Embryonic facial prominence (tissue), 1 donor: ENCODE data around the gene FPR3.

ENCODE experiments used
- DNase-seq: peaks from one replicate; pipeline ENCODE4 v3.0.0-alpha.2; 2016; ENCODE audit errors: extremely low spot score

Gene FPR3

GRCh38 chr19:51807111-51807701 is 12.2 kb downstream of the FPR3 start:
- no peak for DNase-seq

- DNase-seq = no peak
Observed at GRCh38 chr19:51807925-51808324, 13.0 kb downstream of the FPR3 start.

- DNase-seq = no peak
Observed at GRCh38 chr19:51808333-51808986, 13.5 kb downstream of the FPR3 start.

GRCh38 chr19:51809787-51810186 is 14.8 kb downstream of the FPR3 start:
- DNase-seq = no peak

- no peak for DNase-seq
Observed at GRCh38 chr19:51810223-51810622, 15.3 kb downstream of the FPR3 start.

- DNase-seq = no peak
Observed at GRCh38 chr19:51811344-51811743, 16.4 kb downstream of the FPR3 start.

GRCh38 chr19:51815043-51815442 is 20.1 kb downstream of the FPR3 start:
- DNase-seq = no peak

GRCh38 chr19:51816711-51817110 is 21.8 kb downstream of the FPR3 start:
- DNase-seq = no peak

- DNase-seq = no peak
Observed at GRCh38 chr19:51820011-51820410, 25.1 kb downstream of the FPR3 start.

- DNase-seq = no peak
Observed at GRCh38 chr19:51820831-51821446, 26.0 kb downstream of the FPR3 start.

- DNase-seq = no peak
Observed at GRCh38 chr19:51821456-51821855, 26.5 kb downstream of the FPR3 start.

GRCh38 chr19:51821921-51822320 is 27.0 kb downstream of the FPR3 start:
- no peak for DNase-seq

GRCh38 chr19:51822325-51822724 is 27.4 kb downstream of the FPR3 start:
- no peak for DNase-seq

- DNase-seq = no peak
Observed at GRCh38 chr19:51822946-51823345, 28.0 kb downstream of the FPR3 start.

- no peak for DNase-seq
Observed at GRCh38 chr19:51824281-51825005, 29.5 kb downstream of the FPR3 start.

- no peak for DNase-seq
Observed at GRCh38 chr19:51830274-51830673, 35.3 kb downstream of the FPR3 start.

GRCh38 chr19:51837145-51837544 is 42.2 kb downstream of the FPR3 start:
- no peak for DNase-seq

- DNase-seq = no peak
Observed at GRCh38 chr19:51861870-51862622, 67.1 kb downstream of the FPR3 start.

GRCh38 chr19:51873097-51873496 is 78.1 kb downstream of the FPR3 start:
- no peak for DNase-seq
